GM12874 (cell line): ENCODE data around the gene CADM3.

ENCODE experiments used
- TF ChIP-seq, protein P1 (sequence below): IDR thresholded peaks from 2 replicates; pipeline ENCODE4 v1.5.1; 2011; ENCODE audit warnings: low read depth, mild to moderate bottlenecking, control low read depth, low read length, moderate library complexity; ENCODE audit not compliant: insufficient read depth

The CADM3 gene

GRCh38 chr1:159201642-159202041 is 30.2 kb downstream of the CADM3 start:
- TF ChIP-seq, protein P1, sequence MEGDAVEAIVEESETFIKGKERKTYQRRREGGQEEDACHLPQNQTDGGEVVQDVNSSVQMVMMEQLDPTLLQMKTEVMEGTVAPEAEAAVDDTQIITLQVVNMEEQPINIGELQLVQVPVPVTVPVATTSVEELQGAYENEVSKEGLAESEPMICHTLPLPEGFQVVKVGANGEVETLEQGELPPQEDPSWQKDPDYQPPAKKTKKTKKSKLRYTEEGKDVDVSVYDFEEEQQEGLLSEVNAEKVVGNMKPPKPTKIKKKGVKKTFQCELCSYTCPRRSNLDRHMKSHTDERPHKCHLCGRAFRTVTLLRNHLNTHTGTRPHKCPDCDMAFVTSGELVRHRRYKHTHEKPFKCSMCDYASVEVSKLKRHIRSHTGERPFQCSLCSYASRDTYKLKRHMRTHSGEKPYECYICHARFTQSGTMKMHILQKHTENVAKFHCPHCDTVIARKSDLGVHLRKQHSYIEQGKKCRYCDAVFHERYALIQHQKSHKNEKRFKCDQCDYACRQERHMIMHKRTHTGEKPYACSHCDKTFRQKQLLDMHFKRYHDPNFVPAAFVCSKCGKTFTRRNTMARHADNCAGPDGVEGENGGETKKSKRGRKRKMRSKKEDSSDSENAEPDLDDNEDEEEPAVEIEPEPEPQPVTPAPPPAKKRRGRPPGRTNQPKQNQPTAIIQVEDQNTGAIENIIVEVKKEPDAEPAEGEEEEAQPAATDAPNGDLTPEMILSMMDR = no peak

DNA sequence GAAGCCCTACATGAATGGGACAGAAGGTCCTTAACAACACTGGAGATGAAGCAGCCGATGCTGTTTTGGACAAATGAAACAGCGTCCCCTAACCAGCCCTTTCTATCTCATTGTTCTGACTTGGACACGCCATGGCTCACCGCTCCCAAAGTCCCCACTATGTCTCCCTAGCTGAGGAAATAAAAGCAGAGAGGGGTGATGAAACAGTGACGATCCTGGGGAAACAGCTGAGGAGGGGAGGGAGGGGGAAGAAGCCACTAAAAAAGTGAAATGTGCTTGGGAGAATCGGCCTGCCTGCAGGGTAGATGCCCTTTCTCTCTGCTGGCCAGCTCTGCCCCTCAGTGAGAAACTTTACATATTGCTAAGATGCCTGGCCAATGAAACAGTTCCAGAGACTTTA is 32.2 kb downstream of the CADM3 start:
- TF ChIP-seq, protein P1 = no peak

GRCh38 chr1:159204161-159205141 is 33.0 kb downstream of the CADM3 start, which contains the start of gene ACKR1:
TSS of gene ACKR1 (plus strand) at chr1:159204875. CDS start at chr1:159204960, 85 bp downstream.
- TF ChIP-seq, protein P1 = no peak

- TF ChIP-seq, protein P1 = no peak
These were observed 33.8 kb downstream of the CADM3 start for GRCh38 chr1:159205225-159205624.

DNA sequence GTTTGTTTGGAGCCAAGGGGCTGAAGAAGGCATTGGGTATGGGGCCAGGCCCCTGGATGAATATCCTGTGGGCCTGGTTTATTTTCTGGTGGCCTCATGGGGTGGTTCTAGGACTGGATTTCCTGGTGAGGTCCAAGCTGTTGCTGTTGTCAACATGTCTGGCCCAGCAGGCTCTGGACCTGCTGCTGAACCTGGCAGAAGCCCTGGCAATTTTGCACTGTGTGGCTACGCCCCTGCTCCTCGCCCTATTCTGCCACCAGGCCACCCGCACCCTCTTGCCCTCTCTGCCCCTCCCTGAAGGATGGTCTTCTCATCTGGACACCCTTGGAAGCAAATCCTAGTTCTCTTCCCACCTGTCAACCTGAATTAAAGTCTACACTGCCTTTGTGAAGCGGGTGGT is 34.7 kb downstream of the CADM3 start:
- TF ChIP-seq, protein P1 = no peak

- TF ChIP-seq, protein P1 = no peak
These were observed 35.7 kb downstream of the CADM3 start for GRCh38 chr1:159207080-159207479.

- TF ChIP-seq, protein P1 = no peak
These were observed 36.4 kb downstream of the CADM3 start for GRCh38 chr1:159207774-159208173.
